Spleen (tissue), 7 donors: ENCODE data around the gene ALKBH3.

ENCODE experiments used
- POLR2A ChIP-seq, 3 donors: fragments of 450-650 bp; IDR thresholded peaks; one replicate each; pipeline ENCODE4 v1.5.1; 2017; ENCODE audit warnings: antibody characterized with exemption in 3 of 3, mild to moderate bottlenecking in 1 of 3
- POLR2AphosphoS5 ChIP-seq, 3 donors: sonication (generic); formaldehyde crosslinking; IDR thresholded peaks; one replicate each; pipeline ENCODE4 v1.5.1; 2017; ENCODE audit warnings: antibody characterized with exemption in 3 of 3
- TF ChIP-seq, protein P1 (sequence below), 11 experiments: fragments of 200-600 bp in 7 of 11; fragments of 450-650 bp in 4 of 11; sonication (generic) in 4 of 11; IDR thresholded peaks in 8 of 11; conservative IDR thresholded peaks in 3 of 11; 1 replicate in 7 of 11; 2 replicates in 4 of 11; pipeline versions ENCODE4 v1.4.0 to v1.8.0; 2016 to 2021; ENCODE audit warnings: antibody characterized with exemption in 11 of 11, inconsistent platforms in 4 of 11, mild to moderate bottlenecking in 1 of 11
- donor health status: DM: no; HTN: no; CAD: no; lungs with moderate emphysema.
- donor health status: DM: no; HTN: no; CAD: no.
- donor health status: DM: no; HTN: no; CAD: no.

DNA sequence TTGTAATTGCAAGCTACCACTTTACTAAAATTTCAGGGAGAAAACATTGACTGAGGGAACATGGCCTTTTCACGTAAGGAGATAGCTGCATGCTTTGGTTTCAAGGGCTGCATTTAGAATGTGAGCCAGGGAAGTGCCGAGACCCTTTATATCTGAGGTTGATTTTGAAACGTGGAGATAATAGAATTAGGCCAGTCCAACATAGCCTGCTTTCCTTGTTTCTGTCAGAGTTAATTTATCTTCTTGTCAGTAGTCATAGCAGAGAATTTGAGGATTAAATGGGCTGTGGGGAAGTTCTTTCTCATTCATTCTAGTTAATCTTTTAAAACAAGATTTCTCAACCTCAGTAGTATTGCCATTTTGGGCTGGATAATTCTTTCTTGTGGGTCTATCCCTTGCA is 12.2 kb downstream of the ALKBH3 start:
- TF ChIP-seq, protein P1, sequence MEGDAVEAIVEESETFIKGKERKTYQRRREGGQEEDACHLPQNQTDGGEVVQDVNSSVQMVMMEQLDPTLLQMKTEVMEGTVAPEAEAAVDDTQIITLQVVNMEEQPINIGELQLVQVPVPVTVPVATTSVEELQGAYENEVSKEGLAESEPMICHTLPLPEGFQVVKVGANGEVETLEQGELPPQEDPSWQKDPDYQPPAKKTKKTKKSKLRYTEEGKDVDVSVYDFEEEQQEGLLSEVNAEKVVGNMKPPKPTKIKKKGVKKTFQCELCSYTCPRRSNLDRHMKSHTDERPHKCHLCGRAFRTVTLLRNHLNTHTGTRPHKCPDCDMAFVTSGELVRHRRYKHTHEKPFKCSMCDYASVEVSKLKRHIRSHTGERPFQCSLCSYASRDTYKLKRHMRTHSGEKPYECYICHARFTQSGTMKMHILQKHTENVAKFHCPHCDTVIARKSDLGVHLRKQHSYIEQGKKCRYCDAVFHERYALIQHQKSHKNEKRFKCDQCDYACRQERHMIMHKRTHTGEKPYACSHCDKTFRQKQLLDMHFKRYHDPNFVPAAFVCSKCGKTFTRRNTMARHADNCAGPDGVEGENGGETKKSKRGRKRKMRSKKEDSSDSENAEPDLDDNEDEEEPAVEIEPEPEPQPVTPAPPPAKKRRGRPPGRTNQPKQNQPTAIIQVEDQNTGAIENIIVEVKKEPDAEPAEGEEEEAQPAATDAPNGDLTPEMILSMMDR (IDR thresholded peaks at IDR 0.05 in 8 of 11, conservative IDR thresholded peaks at IDR 0.05 in 3 of 11), result no peak
- no peak for TF ChIP-seq POLR2A (IDR thresholded peaks at IDR 0.05)
- TF ChIP-seq POLR2AphosphoS5 (IDR thresholded peaks at IDR 0.05), result no peak
